Liver (tissue), 6 donors: ENCODE results near the gene ANKDD1B. TPM values are rescaled to one million over a fixed set of nuclear protein-coding genes. Genes with fewer than 3 reads are reported as not detected.
A peak's percentile ranks its signal among the peaks of the same experiment; 100 is the strongest.

Source experiments
- ATF3 ChIP-seq: IDR thresholded peaks from 2 replicates; pipeline ENCODE4 v1.6.1; 2016; ENCODE audit warnings: antibody characterized with exemption
- CTCF ChIP-seq: fragments of 150-350 bp; IDR thresholded peaks from 2 replicates; pipeline ENCODE4 v1.5.1; 2017; ENCODE audit warnings: improper control_type of control experiment, low read depth, low read length; ENCODE audit not compliant: missing input control
- JUND ChIP-seq, 2 donors: IDR thresholded peaks; 2 replicates each; pipeline ENCODE4 v1.6.1; 2016; ENCODE audit warnings: antibody characterized with exemption in 2 of 2
- RAD21 ChIP-seq, 2 donors: IDR thresholded peaks; 2 replicates each; pipeline ENCODE4 v1.6.1; 2016; ENCODE audit warnings: antibody characterized with exemption in 2 of 2, mild to moderate bottlenecking in 2 of 2
- TAF1 ChIP-seq: conservative IDR thresholded peaks from 2 replicates; pipeline ENCODE4 v1.6.1; 2016; ENCODE audit warnings: antibody characterized with exemption, mild to moderate bottlenecking
- polyA plus RNA-seq, 2 donors: library from polyadenylated mRNA; stranded (reverse) in 1 of 2; unstranded in 1 of 2; fragments of 200-250 nt in 1 of 2; fragments of >200 nt in 1 of 2; fragmentation: Nextera tagmentation in 1 of 2; extraction: Ambion mirVana in 1 of 2; gene quantifications; one replicate each; pipeline versions ENCODE4 v1.2.1 to v1.2.3, GENCODE V29; 2013 to 2015
- small RNA-seq: library from RNA; depleted of rRNA; stranded (forward); fragments of <200 nt; gene quantifications from one replicate; pipeline ENCODE3, GENCODE V24; 2014
- total RNA-seq, 2 donors: library from RNA; depleted of rRNA; stranded (reverse); fragments of >200 nt; gene quantifications; one replicate each; pipeline ENCODE4 v1.2.3, GENCODE V29; 2014
- donor health status: healthy.
- donor health status: healthy.
- donor health status: healthy.

Gene ANKDD1B
- total and polyA plus RNA-seq, 4 donors: 0.05 to 1.4 (median 0.52) TPM

- TF ChIP-seq CTCF (no peak), JUND (IDR thresholded peaks at IDR 0.05) (peak; percentile 61 to 68), RAD21 (IDR thresholded peaks at IDR 0.05) (peak in 1 of 2 donors; percentile 21), ATF3 (peak; percentile 86), TAF1 (no peak)
Measured at GRCh38 chr5:75720882-75721281, 109.6 kb downstream of the ANKDD1B start (continued).

Small RNA genes within 50 kb of the gene (small RNA-seq; reads per million reads assigned to genes)
- not detected for gene RNU6-680P

Other genes with a start within 250 kb of the ANKDD1B start
- 10 to 100 TPM; 20.5 to 25.1 TPM for gene CERT1, start 99.8 kb upstream of the ANKDD1B start, total RNA-seq
- 10 to 100 TPM; 11.4 to 13.1 TPM for gene CERT1, start 99.8 kb upstream of the ANKDD1B start, polyA plus RNA-seq
- 10 to 100 TPM; 12.1 to 20.6 TPM for gene POLK, start 99.6 kb upstream of the ANKDD1B start, total RNA-seq
- gene POLK, start 99.6 kb upstream of the ANKDD1B start, polyA plus RNA-seq: 1 to 10 TPM; 3.7 to 7.6 TPM
- gene POC5, start 106.0 kb downstream of the ANKDD1B start, total RNA-seq: 1 to 10 TPM; 6.4 to 6.7 TPM
- gene POC5, start 106.0 kb downstream of the ANKDD1B start, polyA plus RNA-seq: 1 to 10 TPM; 2.3 to 3.7 TPM